Left lung (tissue), 10 donors: ENCODE results near the gene SOBP. TPM values are rescaled to one million over a fixed set of nuclear protein-coding genes. Genes with fewer than 3 reads are reported as not detected.

Experiments
- ATAC-seq: fragments of 200-7000 bp; cut with Tn5 transposase; one replicate; pipeline ENCODE4 v1.9.1; 2020; ENCODE audit warnings: moderate library complexity
- DNase-seq, 4 donors: peaks; one replicate each; pipeline ENCODE4 v3.0.0-alpha.2; 2013 to 2020
- H3K27ac ChIP-seq, 2 donors: fragments of 200-600 bp; sonication (generic) in 1 of 2; one replicate each; pipeline versions ENCODE4 v1.5.0 to v1.8.0; 2020 to 2021
- H3K27me3 ChIP-seq, 2 donors: fragments of 200-600 bp; sonication (generic) in 1 of 2; one replicate each; pipeline versions ENCODE4 v1.5.0 to v1.8.0; 2020 to 2021
- H3K36me3 ChIP-seq, 2 donors: fragments of 200-600 bp; sonication (generic) in 1 of 2; one replicate each; pipeline versions ENCODE4 v1.5.0 to v1.8.0; 2020 to 2021
- H3K4me1 ChIP-seq, 2 donors: fragments of 200-600 bp; one replicate each; pipeline ENCODE4 v1.8.0; 2021
- H3K4me3 ChIP-seq, 2 donors: fragments of 200-600 bp; sonication (generic) in 1 of 2; one replicate each; pipeline versions ENCODE4 v1.5.0 to v1.8.0; 2020 to 2021; ENCODE audit warnings: mild to moderate bottlenecking in 1 of 2
- H3K9me3 ChIP-seq, 2 donors: fragments of 200-600 bp; sonication (generic) in 1 of 2; one replicate each; pipeline versions ENCODE4 v1.5.0 to v1.8.0; 2020 to 2021
- intact Hi-C, 2 donors: fragments of 100-400 bp; cut with DNase I; formaldehyde crosslinking; loops; one replicate each; pipeline versions ENCODE4 v1.11.2 to v1.14.2; 2022
- polyA plus RNA-seq, 6 donors: library from polyadenylated mRNA; unstranded; fragments of 120-200 nt; gene quantifications; one replicate each; pipeline ENCODE4 v1.2.1, GENCODE V29; 2013; ENCODE audit not compliant: insufficient read length in 6 of 6
- total RNA-seq, 2 donors: library from RNA; stranded (reverse); fragmentation: NEBNext Ultra II Directional; extraction: Animal tissue kit (Norgen Biotek cat#: 25700); gene quantifications; one replicate each; pipeline ENCODE4 v1.2.1, GENCODE V29; 2021
- TF ChIP-seq, protein P1 (sequence below), 2 donors: fragments of 200-600 bp; sonication (generic) in 1 of 2; IDR thresholded peaks; one replicate each; pipeline versions ENCODE4 v1.5.0 to v1.8.0; 2021; ENCODE audit warnings: antibody characterized with exemption in 2 of 2
- donor health status: DM: no; HTN: yes; CAD: no.
- donor health status: DM: no; HTN: no; CAD: no.

The SOBP gene
- total and polyA plus RNA-seq, 8 donors, result 6.5 to 11.1 (median 8.1) TPM

DNA sequence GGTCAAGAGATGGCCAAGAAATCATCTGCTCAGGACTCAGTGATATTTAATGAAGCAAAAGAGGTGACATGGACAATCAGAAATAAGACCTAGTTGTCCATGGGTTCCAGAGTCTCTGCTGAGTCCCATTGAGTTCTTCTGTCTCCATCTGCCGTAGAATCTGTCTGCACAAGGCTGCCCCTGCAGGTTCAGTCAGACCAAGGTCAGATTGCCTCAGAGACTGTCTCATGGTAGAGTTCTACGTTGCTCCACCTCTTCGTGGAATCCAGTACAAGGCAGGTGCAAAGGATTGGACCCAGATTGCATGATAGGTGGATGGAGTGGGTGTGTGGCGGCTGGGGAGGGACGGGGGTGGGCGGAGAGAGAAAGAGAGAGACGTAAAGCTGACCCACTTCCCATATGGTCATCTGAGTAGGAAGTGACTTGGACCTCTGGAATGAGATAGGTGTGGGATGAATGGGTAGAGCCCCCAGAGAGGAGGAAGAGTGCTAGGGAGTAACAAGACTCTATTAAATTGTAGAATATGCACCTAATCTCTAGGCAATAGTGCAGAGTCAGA, 75.3 kb downstream of the SOBP start:
- Histone ChIP-seq H3K27ac (no peak overlapping the region), H3K27me3 (no peaks in the 10 kb centered on the region), H3K4me1 (no peaks in the 10 kb centered on the region), H3K9me3 (no peaks in the 10 kb centered on the region), H3K36me3 (no peaks in the 10 kb centered on the region), H3K4me3 (no peak overlapping the region)
- TF ChIP-seq, protein P1, sequence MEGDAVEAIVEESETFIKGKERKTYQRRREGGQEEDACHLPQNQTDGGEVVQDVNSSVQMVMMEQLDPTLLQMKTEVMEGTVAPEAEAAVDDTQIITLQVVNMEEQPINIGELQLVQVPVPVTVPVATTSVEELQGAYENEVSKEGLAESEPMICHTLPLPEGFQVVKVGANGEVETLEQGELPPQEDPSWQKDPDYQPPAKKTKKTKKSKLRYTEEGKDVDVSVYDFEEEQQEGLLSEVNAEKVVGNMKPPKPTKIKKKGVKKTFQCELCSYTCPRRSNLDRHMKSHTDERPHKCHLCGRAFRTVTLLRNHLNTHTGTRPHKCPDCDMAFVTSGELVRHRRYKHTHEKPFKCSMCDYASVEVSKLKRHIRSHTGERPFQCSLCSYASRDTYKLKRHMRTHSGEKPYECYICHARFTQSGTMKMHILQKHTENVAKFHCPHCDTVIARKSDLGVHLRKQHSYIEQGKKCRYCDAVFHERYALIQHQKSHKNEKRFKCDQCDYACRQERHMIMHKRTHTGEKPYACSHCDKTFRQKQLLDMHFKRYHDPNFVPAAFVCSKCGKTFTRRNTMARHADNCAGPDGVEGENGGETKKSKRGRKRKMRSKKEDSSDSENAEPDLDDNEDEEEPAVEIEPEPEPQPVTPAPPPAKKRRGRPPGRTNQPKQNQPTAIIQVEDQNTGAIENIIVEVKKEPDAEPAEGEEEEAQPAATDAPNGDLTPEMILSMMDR (IDR thresholded peaks at IDR 0.05), result no peak
- intact Hi-C loops, result no loop called here
- DNase-seq (no peak), ATAC-seq (no peak)

GRCh38 chr6:107567643-107568042, 77.7 kb downstream of the SOBP start:
- no peak for ATAC-seq
- Histone ChIP-seq H3K9me3 (no peaks in the 10 kb centered on the region), H3K36me3 (no peaks in the 10 kb centered on the region), H3K27me3 (no peaks in the 10 kb centered on the region), H3K4me1 (no peaks in the 10 kb centered on the region), H3K27ac (no peak overlapping the region), H3K4me3 (no peak overlapping the region)
- TF ChIP-seq, protein P1 (IDR thresholded peaks at IDR 0.05), result no peak
- intact Hi-C loops, result no loop called here
- DNase-seq, result no peak

DNA sequence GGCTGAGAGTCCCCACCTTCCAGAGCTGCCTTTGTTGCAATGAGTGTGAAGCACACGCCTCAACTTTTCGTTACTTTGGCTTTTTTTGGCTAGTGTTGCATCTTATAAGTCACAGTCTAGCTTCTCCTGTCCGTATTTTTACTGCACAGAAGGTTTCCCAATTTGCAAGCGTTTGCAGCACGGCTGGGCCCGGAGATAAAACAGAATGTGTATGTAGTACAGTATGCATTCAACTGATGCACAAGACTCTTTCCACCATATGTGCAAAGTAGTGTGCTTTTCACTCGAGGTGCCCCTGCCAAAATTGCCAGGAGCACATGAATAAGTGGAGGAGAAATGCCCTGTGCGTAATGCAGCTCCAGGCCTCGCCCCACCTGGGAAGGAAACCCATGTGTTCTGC, 79.6 kb downstream of the SOBP start:
- Histone ChIP-seq H3K27ac (no peak overlapping the region), H3K9me3 (no peaks in the 10 kb centered on the region), H3K4me3 (no peak overlapping the region), H3K27me3 (no peaks in the 10 kb centered on the region), H3K4me1 (no peaks in the 10 kb centered on the region), H3K36me3 (no peaks in the 10 kb centered on the region)
- intact Hi-C loops, result no loop called here
- no peak for DNase-seq
- no peak for ATAC-seq
- TF ChIP-seq, protein P1 (IDR thresholded peaks at IDR 0.05), result no peak

GRCh38 chr6:107571354-107571753, 81.4 kb downstream of the SOBP start:
- H3K9me3 ChIP-seq, result no peaks in the 10 kb centered on the region
- TF ChIP-seq, protein P1 (IDR thresholded peaks at IDR 0.05), result no peak
- no peak overlapping the region for H3K27ac ChIP-seq
- no peaks in the 10 kb centered on the region for H3K4me1 ChIP-seq
- H3K4me3 ChIP-seq, result no peak overlapping the region
- no peaks in the 10 kb centered on the region for H3K36me3 ChIP-seq
- no peak for DNase-seq
- no peak for ATAC-seq
- intact Hi-C loops, result no loop called here
- H3K27me3 ChIP-seq, result no peaks in the 10 kb centered on the region

GRCh38 chr6:107572886-107573285, 83.0 kb downstream of the SOBP start:
- TF ChIP-seq, protein P1 (IDR thresholded peaks at IDR 0.05), result no peak
- Histone ChIP-seq H3K4me3 (no peak overlapping the region), H3K9me3 (no peaks in the 10 kb centered on the region), H3K27me3 (no peaks in the 10 kb centered on the region), H3K36me3 (no peaks in the 10 kb centered on the region), H3K4me1 (no peaks in the 10 kb centered on the region), H3K27ac (no peak overlapping the region)
- ATAC-seq (no peak), DNase-seq (no peak)
- intact Hi-C loops, result no loop called here
